ENCODE measurements around the gene SPHK1.

The SPHK1 gene

GRCh38 chr17:76433693-76434092 lies 49.3 kb downstream of the SPHK1 start:
- no peak for DNase-seq

DNA sequence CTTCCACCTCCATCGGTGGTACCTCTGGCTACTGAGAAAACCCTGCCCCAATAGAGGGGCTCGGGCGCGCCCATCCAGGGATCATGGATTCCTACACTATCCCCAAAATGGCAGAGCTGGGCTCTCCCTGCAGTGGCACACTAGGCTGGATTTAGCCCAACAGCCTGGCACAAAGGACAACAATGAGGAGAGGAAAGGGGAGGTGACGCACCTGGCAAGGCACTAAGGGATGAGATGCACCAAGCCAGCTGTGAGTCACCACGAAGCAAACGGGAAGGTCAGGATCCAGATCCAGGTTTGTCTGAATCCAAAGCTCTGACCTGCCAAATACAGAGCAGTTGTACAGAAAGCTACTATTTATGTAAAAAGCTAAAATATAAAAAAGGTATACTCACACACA lies 50.5 kb downstream of the SPHK1 start:
- no peak for DNase-seq

DNA sequence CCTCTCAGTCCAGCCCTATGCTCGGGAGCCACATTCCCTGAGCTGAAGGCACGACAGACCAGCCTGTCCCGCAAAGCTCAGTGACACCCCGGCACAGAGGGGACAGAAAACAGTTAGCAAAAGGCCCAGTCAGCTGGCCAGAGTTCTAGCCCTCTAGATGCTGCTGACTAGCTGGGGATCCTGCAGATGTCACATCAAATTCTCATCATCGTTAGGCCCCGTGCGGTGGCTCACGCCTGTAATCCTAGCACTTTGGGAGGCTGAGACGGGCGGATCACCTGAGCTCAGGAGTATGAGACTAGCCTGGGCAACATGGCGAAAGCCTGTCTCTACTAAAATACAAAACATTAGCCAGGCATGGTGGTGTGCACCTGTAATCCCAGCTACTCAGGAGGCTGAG lies 51.3 kb downstream of the SPHK1 start:
- no peak for DNase-seq
